Endothelial cell of hepatic sinusoid (primary cell): ENCODE measurements around the gene ADAMTS18.
"Not testable (repeated sequence)": the region's sequence is repeated elsewhere in the genome, so short reads cannot be mapped to it uniquely, and the experiment has no call there.

ENCODE experiments used
- in situ Hi-C: cut with HindIII; loops from 2 replicates; pipeline ENCODE4 v1.10.0; 2017; ENCODE audit warnings: low sequenced_read_pairs

ADAMTS18 gene, protein sequence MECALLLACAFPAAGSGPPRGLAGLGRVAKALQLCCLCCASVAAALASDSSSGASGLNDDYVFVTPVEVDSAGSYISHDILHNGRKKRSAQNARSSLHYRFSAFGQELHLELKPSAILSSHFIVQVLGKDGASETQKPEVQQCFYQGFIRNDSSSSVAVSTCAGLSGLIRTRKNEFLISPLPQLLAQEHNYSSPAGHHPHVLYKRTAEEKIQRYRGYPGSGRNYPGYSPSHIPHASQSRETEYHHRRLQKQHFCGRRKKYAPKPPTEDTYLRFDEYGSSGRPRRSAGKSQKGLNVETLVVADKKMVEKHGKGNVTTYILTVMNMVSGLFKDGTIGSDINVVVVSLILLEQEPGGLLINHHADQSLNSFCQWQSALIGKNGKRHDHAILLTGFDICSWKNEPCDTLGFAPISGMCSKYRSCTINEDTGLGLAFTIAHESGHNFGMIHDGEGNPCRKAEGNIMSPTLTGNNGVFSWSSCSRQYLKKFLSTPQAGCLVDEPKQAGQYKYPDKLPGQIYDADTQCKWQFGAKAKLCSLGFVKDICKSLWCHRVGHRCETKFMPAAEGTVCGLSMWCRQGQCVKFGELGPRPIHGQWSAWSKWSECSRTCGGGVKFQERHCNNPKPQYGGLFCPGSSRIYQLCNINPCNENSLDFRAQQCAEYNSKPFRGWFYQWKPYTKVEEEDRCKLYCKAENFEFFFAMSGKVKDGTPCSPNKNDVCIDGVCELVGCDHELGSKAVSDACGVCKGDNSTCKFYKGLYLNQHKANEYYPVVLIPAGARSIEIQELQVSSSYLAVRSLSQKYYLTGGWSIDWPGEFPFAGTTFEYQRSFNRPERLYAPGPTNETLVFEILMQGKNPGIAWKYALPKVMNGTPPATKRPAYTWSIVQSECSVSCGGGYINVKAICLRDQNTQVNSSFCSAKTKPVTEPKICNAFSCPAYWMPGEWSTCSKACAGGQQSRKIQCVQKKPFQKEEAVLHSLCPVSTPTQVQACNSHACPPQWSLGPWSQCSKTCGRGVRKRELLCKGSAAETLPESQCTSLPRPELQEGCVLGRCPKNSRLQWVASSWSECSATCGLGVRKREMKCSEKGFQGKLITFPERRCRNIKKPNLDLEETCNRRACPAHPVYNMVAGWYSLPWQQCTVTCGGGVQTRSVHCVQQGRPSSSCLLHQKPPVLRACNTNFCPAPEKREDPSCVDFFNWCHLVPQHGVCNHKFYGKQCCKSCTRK (N-terminal part only)

DNA sequence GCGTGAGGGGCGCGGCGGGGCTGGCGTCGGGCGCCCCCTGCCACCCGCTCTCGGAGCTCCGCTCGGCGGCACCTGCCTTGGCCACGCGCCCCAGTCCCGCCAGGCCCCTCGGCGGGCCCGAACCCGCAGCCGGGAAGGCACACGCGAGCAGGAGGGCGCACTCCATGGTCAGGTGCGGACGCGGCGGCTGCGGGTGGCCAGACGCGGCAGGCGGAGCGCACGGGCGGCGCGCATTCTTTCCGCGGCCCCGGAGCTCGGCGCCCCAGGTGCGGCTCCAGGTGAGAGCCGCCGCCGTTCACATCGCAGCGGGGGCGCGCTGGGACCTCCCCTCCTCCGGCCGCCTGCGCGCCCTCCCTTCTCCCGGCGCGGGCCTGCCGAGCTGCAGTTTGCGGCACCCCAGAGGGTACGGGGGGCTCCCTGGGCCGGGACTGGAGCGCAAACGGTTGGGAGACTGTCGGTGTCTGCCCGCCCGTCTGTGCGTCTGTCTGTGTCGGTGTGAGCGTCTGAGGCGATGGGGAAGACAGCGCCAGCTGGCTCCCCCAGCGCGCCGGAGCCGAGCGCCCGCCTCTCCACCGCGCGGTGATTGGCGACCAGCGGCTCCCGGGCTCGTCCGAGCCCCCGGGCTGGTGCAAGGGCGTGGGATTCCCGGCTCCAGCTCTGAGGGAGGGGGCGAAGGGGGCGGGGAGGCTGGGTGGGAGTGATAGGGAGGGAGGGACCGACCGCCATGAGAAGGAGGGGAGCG lies at the start of gene ADAMTS18:
Gene ADAMTS18, minus strand, starts transcription at position 505 of the 742 bp plus-strand sequence. Its CDS starts 339 bp downstream, at position 166.
- in situ Hi-C loops, result no loop called here

DNA sequence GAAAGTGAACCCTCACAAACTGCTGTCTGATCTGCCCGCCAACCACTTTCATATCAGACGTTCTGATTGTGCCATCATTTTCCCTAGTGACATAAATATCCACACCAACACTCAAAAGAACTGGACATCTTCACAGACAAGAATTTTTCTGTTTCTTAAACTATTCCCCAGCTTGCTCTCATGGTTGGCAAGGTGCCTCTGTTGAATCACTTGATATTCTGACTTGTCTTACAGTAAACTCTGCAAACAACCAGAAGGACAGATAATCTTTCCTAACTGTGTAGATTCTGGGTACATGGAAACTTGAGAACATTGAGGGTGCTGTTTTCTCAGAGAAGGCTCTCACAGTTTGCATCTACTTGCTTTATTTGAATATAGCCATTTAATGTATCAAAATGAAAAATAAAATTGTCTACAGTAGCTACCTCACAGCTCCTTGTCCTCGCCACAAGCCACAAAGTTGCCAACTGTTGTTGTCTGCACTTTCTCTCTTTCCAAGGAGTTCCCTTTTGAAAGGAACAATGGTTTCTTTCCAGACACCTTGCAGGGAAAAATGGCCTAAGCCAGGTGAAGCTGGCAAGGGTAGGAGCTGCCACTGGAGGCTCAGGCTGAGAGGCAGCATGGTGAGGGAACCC lies 46.0 kb upstream of the ADAMTS18 start:
- in situ Hi-C loops, result no loop called here

DNA sequence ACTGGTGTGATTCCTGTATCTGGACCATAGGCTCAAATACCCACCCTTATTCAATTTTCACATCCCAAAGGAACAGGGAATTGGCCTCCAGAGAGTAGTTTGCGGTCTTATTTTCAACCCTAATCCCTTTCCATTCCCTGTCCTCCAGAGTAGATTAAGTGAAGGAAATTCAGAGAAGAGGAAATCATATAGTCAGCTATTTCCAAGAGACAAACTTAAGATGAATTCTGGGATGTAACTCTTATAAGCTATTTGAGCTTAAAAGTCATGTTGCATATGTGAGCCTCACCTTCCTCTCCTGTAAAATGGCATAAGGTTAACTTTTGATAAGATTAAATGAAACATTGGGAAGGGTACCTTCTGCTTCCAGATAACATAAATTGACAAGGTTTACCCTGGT lies 37.4 kb upstream of the ADAMTS18 start:
- in situ Hi-C loops, result no loop called here

DNA sequence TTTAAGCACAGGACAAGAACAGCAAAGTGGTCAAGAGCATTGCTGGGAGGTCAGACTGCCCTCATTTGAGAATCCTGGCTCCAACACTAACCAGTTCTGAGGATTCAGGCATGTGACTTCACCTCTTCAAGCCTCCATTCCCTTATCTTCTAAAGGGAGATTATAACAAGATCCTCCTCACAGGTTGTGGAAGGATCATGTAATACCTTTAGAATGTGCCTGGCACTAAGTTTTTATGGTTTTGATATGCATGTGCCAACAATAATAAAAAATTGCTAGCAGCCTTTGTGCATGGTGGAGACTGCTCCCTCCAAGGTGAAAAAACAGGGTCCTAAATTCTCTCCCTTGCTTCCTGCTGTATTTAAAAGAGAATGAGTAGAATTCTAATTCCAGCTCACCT lies 36.0 kb upstream of the ADAMTS18 start:
- in situ Hi-C loops, result no loop called here

DNA sequence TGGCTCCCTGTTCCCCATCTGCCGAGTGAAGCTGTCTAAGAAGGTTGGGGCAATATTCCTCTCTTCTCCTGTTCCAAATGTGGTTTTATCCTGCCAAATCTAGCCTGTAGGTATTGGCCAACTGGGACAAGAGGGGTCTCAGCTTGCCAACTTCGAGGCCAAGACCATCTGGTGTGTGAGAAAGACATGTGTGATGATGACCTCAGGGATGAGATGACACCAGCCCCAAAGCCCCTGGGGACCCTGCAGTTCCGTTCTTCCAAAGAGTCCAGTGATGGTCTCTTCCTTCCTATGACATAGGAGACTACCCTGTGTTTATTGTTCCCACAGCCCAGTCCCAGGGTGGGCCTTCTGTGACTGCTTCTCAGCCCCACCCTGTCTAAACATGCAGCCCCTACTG lies 34.8 kb upstream of the ADAMTS18 start:
- in situ Hi-C loops, result no loop called here

DNA sequence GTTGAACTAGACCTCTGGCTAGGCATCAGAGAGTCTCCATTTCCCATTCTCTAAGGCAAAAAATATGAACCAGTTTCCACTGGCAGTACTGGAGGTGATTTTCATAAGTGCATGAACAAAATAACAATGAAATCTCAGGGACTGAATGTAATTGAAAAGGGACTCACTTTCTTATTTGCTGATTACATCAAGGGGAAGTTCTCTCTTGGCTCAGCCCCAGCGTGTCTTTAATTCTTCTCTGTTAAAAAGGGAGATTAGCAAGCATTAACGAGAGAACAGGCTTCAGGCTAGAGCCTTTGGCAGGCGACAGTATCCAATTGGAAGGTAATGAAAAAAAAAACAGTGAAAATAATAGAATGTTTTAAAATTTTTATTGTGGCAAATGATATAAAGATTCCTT lies 34.0 kb upstream of the ADAMTS18 start:
- in situ Hi-C loops, result no loop called here

DNA sequence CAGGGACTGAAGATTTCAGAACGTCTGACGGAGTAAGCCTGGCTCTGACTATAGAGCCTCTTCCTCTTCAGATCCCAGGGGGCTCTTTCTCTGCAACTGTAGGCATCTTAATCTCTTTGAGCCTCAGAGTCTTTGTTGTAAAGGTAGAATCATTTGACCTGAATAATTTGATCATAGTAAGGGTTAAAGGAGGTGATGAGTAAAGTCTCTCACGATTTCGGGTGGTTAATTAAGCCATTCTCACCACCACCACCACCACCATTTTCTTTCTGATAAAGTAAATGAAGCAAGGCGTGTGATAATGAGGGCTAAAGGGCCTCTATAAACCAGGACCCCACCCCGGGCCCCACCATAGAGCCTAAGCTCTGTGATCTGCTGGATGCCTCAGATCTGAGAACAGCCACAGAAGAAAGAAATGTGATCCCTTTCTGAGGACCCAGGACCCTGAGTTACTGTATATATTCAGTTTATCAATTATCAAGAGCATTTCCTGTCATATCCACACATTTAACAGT lies 33.0 kb upstream of the ADAMTS18 start:
- in situ Hi-C loops, result no loop called here

DNA sequence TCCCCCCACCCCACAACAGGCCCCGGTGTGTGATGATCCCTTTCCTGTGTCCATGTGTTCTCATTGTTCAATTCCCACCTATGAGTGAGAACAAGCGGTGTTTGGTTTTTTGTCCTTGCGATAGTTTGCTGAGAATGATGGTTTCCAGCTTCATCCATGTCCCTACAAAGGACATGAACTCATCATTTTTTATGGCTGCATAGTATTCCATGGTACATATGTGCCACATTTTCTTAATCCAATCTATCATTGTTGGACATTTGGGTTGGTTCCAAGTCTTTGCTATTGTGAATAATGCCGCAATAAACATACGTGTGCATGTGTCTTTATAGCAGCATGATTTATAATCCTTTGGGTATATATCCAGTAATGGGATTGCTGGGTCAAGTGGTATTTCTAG lies 28.8 kb upstream of the ADAMTS18 start:
- in situ Hi-C loops, result not testable (repeated sequence)

DNA sequence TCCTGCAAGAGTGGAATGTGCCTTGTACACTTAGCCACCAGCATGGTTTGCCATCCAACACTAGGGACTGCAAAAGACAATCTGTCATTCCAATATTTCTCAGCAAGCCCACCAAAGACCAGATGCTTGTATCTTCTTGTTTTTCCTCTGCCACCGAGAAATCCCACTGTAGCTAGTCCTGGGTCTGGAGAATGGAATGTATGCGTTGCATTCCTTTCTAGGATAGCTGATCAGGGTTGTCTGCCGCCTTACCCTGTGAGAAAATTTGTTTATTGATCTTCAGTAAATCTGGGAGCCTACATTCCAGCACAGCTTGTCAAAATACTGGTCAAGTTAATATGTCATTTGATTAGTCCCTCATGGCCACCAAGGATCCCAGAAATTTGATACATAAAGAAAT lies 28.1 kb upstream of the ADAMTS18 start:
- in situ Hi-C loops, result no loop called here

DNA sequence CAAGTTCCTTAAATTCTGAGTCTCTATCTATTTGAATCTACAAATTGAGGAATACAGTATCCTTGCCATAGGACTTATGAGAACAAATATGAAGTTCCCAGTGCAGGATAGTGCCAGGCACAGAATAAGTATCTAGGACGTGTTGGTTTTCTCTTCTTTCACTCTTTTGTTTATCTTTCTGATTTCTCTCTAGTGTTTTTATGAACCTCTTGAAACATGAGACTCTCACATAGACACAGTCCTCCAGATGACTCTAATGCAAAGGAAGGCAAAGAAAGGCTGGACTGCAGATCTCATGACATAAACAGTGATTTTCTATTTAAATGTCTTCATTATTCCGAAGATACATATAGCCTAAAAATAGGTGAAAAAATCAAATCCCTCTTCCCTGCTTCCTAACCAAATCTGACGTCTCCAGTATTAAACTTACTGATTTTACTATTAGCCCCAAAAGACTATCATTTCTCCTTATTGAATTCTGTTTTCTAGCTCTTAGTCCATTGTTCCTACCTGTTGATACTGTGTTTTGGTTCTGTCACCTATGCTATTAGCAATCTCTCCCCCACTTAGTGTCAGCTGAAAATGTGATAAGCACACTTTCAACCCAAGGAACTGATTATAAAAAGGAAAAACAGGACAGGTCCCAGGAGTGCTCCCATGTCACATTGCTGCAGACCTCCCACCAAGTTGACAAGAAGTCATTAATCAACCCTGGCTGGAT lies 24.9 kb upstream of the ADAMTS18 start:
- in situ Hi-C loops, result no loop called here

DNA sequence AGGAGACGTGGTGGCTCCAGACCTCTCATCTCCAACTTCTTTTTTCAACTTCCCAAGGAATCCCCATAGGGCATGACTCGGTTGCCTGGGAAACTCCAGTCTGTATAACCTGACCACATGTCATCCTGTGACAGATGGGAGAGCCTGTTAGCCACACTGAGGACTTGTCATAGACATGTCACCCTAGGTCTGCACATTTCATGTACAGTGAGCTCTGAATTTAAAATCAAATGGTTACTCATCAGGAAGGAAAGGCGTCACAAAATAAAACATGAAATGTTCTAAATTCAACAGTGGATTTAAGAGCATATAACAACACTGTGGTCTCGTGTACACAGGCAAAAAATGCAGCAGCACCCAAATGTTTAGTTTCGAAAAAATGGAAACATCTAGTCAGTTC lies 22.2 kb upstream of the ADAMTS18 start:
- in situ Hi-C loops, result no loop called here

DNA sequence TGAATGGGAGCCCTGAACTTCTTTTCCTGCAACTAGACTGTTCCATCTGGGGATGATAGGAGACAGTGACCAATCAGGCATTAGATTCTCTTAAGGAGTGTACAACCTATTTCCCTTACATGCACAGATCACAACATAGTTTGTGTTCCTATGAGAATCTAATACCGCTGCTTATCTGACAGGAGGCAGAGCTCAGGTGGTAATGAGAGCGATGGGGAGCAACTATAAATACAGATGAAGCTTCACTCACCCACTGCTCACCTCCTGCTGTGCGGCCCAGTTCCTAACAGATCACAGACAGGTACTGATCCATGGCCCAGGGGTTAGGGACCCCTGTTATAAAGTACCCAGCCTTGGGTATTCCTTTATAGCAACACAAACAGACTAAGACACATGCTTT lies 17.4 kb upstream of the ADAMTS18 start:
- in situ Hi-C loops, result loop anchor here (5.0 kb wide), 1 partner anchor 230 kb away; no protein-coding TSS in a partner anchor

DNA sequence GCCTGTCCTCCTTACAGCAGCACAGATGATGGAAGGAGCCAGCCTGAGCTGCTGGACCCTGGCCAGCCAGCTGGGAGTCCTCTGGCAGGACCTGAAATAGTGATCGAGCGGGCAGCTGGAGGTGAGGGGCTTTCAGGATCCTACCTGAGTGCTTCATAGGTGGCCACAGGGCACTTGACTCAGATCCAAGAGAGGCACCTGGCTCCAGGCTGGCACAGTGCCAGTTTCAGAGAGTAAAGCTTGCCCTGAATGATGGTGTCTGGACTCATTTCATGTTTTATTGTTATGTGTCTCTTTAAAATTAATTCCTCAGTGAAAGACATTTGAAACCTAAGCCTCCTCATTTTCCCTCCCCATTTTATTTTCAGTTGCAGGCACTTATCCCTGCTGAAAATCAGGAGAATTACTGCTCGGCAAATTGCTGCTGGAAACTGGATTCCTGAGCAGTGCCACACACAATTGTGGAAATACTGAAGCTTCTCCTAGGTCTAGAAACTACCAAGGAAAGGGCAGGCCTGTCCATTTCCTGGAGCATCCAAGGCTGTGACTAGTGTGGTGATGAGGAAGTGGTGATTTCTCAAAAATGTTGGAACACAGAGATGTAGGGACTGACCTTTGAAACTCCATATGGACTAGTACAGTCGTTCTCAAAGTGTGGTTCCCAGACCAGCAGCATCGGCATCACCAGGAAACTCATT lies 16.1 kb upstream of the ADAMTS18 start:
- in situ Hi-C loops, result loop anchor here (5.0 kb wide), 1 partner anchor 229 kb away; no protein-coding TSS in a partner anchor

DNA sequence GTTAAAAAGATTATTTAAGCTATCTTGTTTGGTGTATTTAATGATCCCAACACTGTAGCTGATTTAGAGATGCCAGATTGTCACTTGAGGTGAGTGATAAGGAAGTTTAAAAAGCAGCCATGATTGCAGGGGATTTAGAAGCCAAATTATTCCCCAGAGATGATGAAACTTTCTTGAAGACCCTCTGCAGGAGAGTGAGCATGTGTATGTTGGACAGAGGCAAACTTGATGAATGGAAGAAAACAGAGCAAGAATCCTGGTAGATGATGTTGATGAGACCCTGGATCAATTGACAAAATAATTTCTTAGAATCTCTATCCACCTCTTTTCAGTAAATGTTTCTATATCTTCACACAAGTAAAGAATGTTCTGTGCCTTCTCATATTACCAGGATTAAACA lies 14.4 kb upstream of the ADAMTS18 start:
- in situ Hi-C loops, result no loop called here

DNA sequence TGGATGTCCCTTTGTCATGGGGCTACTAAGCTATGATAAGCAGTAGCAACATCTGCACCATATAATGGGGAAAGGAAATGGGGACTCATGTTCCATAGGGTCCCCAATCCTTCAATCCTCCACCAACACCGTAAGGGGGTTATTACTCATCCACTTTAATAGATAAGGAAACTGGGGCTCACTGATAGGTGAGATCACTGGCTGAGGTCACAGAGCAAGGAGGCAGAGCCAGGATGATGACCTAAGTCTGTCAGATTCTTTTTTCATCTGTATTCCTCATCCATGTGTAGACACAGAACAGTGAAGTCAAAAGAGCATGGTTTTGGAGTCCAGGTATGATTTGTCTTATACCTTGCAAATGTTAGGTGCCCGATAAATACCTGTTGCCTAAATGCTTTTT lies 10.5 kb upstream of the ADAMTS18 start:
- in situ Hi-C loops, result no loop called here

DNA sequence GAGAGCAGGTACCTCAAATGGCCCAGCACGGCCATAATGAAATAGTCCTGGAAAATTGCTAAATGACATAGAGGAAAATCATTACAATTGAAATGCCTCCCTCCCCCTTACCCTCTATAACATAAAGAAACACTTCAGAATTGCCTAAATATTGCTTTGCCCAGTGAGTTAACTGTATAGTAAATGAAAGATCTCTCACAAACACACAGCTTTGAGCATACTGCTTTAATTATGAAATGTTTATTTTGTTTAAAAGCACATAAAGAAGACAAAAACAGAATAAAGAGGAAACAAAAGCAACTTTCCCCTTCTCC lies 9.3 kb upstream of the ADAMTS18 start:
- in situ Hi-C loops, result no loop called here

DNA sequence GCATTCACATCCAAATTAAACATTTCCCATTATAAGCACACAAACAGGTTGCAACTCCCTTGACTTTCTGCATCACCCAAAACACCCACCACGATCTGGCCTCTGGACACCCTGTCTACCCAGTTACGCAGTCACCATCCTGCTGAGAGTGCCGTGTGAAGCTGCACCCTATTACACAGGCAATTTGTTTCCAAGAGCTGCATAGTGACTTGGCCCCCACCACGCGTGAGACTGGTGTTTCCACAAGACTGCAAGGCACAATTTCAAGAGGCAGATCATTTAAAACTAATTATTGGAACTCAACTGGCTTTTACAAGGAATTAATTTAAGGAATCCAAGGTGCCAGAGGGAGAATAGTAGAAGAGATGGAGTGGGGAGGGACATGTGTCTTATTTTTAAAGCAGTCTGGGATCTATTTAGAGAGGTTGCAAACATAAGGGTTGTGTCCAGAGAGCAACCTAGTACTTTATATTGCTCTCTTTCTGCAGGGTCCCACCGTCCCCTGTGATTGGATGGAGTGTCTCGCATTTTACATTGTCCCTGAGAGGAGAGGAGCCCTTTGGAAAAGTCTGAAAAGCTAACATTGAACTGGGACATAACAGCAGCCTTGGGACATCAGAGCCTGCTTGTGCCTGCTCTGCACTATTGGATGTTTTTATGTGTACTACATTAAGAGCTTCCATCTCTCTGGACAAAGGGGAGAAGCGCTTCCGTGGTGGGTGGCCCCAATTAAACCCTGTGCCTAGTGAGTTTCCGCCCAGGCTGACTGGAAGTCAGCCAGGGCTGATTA lies 8.7 kb upstream of the ADAMTS18 start:
- in situ Hi-C loops, result no loop called here

DNA sequence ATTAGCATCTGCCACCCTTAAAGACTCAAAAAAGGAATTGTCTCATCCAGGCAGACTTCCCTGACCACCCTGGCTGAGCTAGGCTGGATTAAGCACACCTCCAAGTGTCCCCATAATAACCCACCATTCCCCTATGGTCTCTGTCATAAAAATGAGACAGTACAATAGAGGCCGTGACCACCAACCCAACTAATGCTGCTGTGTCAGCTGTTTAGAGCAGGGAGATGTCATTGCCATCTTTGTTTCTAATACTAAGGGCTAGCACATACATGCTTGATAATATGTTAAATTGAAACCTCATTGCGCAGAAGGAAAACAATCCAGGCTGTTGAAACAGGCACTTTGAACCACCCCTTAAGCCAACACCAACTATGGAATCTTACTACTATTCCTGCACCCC lies 7.2 kb upstream of the ADAMTS18 start:
- in situ Hi-C loops, result no loop called here
